DOHH2 (cell line): ENCODE results near the gene RABGAP1.

ENCODE experiments used
- CTCF ChIP-seq: fragments of 200-600 bp; sonication (generic); IDR thresholded peaks from one replicate; pipeline ENCODE4 v1.5.1; 2014; ENCODE audit warnings: antibody characterized with exemption, mild to moderate bottlenecking, low read depth, low read length; ENCODE audit not compliant: poor library complexity, severe bottlenecking
- EZH2phosphoT487 ChIP-seq: fragments of 200-600 bp; sonication (generic); IDR thresholded peaks from 2 replicates; pipeline ENCODE4 v1.6.1; 2017; ENCODE audit warnings: borderline replicate concordance, mild to moderate bottlenecking, antibody characterized with exemption, low read length, moderate library complexity, mixed read lengths

GRCh38 chr9:122996586-122996985 is 55.8 kb downstream of the RABGAP1 start:
- no peak for TF ChIP-seq EZH2phosphoT487
- TF ChIP-seq CTCF: no peak
